Osteoblast (primary cell): Measurements from ENCODE around the gene MGAT5. TPM values are rescaled to one million over a fixed set of nuclear protein-coding genes. Genes with fewer than 3 reads are reported as not detected.
A peak's percentile ranks its signal among the peaks of the same experiment; 100 is the strongest.

Experiments
- DNase-seq: peaks from one replicate; pipeline ENCODE4 v3.0.0; 2011; ENCODE audit warnings: low spot score, mixed read lengths; ENCODE audit not compliant: insufficient read length; ENCODE audit errors: missing footprints
- H2AFZ ChIP-seq: 2 replicates; pipeline ENCODE4 v1.6.0; 2011; ENCODE audit warnings: mild to moderate bottlenecking, low read length
- H3K27ac ChIP-seq: 2 replicates; pipeline ENCODE4 v1.5.1; 2011; ENCODE audit warnings: mild to moderate bottlenecking, low read depth, low read length, moderate library complexity
- H3K27me3 ChIP-seq: 2 replicates; pipeline ENCODE4 v1.6.0; 2012; ENCODE audit warnings: mild to moderate bottlenecking, control low read depth, inconsistent platforms, low read length, moderate library complexity; ENCODE audit not compliant: insufficient read depth
- H3K36me3 ChIP-seq: 2 replicates; pipeline ENCODE4 v1.5.1; 2011; ENCODE audit warnings: mild to moderate bottlenecking, low read length, control low read depth, moderate library complexity; ENCODE audit not compliant: insufficient read depth
- H3K4me1 ChIP-seq: 2 replicates; pipeline ENCODE4 v1.5.1; 2011; ENCODE audit warnings: mild to moderate bottlenecking, low read length, control low read depth, moderate library complexity; ENCODE audit not compliant: insufficient read depth
- H3K4me2 ChIP-seq: 2 replicates; pipeline ENCODE4 v1.6.0; 2011; ENCODE audit warnings: mild to moderate bottlenecking, low read length; ENCODE audit not compliant: insufficient read depth
- H3K4me3 ChIP-seq: fragments of 200-600 bp; sonication (generic); 3 replicates; pipeline ENCODE4 v1.5.1; 2012; ENCODE audit warnings: mild to moderate bottlenecking, low read length, inconsistent platforms; ENCODE audit not compliant: insufficient read depth
- H3K79me2 ChIP-seq: 2 replicates; pipeline ENCODE4 v1.6.0; 2012; ENCODE audit warnings: mild to moderate bottlenecking, low read length, control low read depth, inconsistent platforms; ENCODE audit not compliant: insufficient read depth
- H3K9me3 ChIP-seq: 2 replicates; pipeline ENCODE4 v1.5.1; 2011; ENCODE audit warnings: low read depth, low read length, control low read depth
- H4K20me1 ChIP-seq: 2 replicates; pipeline ENCODE4 v1.6.0; 2012; ENCODE audit warnings: mild to moderate bottlenecking, low read length, control low read depth; ENCODE audit not compliant: insufficient read depth
- total RNA-seq: library from RNA; depleted of rRNA; stranded (reverse); fragments of >200 nt; gene quantifications from 2 replicates; pipeline ENCODE4 v1.2.3, GENCODE V29; 2012
- TF ChIP-seq, protein P1 (sequence below): IDR thresholded peaks from 2 replicates; pipeline ENCODE4 v1.5.1; 2011; ENCODE audit warnings: mild to moderate bottlenecking, low read depth, low read length, moderate library complexity; ENCODE audit errors: extremely low read depth

MGAT5 gene
- total RNA-seq, 1 donor, result 29.7 TPM

DNA sequence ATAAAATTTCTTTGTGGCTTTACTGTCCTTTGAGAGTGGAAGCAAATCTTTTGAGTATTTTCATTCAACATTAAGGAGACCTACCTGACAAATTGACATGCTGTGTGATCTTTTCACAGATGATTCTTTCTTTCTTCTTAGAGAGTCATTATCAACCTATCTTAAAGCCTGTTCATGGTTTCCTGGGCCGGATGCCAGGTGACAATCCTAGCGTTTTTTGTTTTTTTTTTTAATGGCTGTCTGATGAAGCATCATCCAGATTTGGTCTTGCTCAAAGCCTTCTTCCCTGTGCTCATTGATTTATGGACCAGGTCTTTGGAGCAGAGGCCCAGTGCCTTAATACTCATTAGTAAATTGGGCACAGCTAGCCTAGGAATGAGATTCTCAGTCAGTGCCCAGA lies 9.8 kb upstream of the MGAT5 start:
- no peak overlapping the region for H3K4me3 ChIP-seq
- H3K9me3 ChIP-seq, result no peaks in the 10 kb centered on the region
- no peaks in the 10 kb centered on the region for H3K27me3 ChIP-seq
- H2AFZ ChIP-seq, result no peak overlapping the region
- H3K36me3 ChIP-seq, result no peaks in the 10 kb centered on the region
- TF ChIP-seq, protein P1, sequence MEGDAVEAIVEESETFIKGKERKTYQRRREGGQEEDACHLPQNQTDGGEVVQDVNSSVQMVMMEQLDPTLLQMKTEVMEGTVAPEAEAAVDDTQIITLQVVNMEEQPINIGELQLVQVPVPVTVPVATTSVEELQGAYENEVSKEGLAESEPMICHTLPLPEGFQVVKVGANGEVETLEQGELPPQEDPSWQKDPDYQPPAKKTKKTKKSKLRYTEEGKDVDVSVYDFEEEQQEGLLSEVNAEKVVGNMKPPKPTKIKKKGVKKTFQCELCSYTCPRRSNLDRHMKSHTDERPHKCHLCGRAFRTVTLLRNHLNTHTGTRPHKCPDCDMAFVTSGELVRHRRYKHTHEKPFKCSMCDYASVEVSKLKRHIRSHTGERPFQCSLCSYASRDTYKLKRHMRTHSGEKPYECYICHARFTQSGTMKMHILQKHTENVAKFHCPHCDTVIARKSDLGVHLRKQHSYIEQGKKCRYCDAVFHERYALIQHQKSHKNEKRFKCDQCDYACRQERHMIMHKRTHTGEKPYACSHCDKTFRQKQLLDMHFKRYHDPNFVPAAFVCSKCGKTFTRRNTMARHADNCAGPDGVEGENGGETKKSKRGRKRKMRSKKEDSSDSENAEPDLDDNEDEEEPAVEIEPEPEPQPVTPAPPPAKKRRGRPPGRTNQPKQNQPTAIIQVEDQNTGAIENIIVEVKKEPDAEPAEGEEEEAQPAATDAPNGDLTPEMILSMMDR, result no peak
- peaks cover 26% of the 10 kb centered on the region for H3K79me2 ChIP-seq
- H3K4me1 ChIP-seq, result peaks cover 11% of the 10 kb centered on the region
- DNase-seq, result no peak
- no peak overlapping the region for H3K4me2 ChIP-seq
- peaks cover 2% of the 10 kb centered on the region for H4K20me1 ChIP-seq
- no peak overlapping the region for H3K27ac ChIP-seq

DNA sequence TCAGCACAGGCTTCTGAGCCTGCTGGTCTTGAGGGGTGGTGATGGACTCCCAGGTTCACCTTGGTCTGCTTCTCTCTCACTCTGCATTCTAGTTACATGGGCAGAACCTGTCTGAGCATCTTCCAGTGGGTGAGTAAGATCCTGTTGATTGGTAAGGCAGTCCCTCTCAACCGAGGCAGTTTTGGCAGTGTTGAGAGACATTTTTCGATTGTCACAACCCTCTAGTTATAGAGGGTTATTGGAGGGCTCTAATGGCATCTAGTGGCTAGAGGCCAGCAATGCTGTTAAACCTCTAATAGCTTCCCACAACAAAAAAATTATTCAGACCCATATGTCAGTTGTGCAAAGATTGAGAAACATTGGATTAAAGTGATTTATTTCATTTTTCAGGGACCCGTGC lies 9.3 kb upstream of the MGAT5 start:
- H2AFZ ChIP-seq, result no peak overlapping the region
- peaks cover 11% of the 10 kb centered on the region for H3K4me1 ChIP-seq
- H3K27me3 ChIP-seq, result no peaks in the 10 kb centered on the region
- TF ChIP-seq, protein P1, result no peak
- H4K20me1 ChIP-seq, result peaks cover 2% of the 10 kb centered on the region
- no peak overlapping the region for H3K27ac ChIP-seq
- H3K4me3 ChIP-seq, result no peak overlapping the region
- no peak overlapping the region for H3K4me2 ChIP-seq
- DNase-seq, result no peak
- H3K36me3 ChIP-seq, result no peaks in the 10 kb centered on the region
- peaks cover 23% of the 10 kb centered on the region for H3K79me2 ChIP-seq
- H3K9me3 ChIP-seq, result no peaks in the 10 kb centered on the region

DNA sequence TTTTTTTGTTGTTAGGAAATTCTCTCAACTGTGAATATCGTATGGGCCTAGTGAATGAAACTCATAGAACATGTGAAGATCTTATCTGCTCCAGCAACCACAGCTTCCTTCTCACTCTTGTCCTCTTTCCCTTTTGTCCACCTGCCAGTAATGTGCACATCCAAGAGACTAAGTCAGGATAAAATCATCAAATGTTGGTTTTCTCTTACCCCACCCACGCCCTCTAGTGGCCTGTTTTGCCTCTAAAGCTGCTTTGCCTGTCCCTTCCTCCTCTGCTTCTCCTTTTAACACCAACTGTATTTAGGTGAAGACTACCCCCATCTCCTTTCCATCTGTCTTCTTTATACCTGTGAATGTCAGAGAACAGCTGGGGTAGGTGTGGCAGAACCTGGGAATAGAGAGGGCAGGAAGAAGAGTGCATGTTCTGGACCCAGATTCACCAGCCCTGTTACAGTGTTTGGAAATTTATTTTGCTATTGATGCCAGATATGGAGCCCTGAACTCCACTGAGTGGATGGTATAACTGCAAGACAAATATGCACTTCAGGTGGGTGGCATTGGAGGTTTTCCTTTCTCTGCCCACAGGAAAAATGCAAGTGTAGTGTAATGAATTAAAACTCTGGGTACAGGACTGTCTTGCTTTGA lies 8.4 kb upstream of the MGAT5 start:
- Histone ChIP-seq H2AFZ (no peak overlapping the region), H3K4me3 (no peak overlapping the region), H3K9me3 (no peaks in the 10 kb centered on the region), H3K4me1 (peaks cover 11% of the 10 kb centered on the region), H3K36me3 (no peaks in the 10 kb centered on the region), H3K4me2 (no peak overlapping the region), H3K27me3 (no peaks in the 10 kb centered on the region), H4K20me1 (peaks cover 2% of the 10 kb centered on the region), H3K27ac (no peak overlapping the region), H3K79me2 (peaks cover 23% of the 10 kb centered on the region)
- TF ChIP-seq, protein P1, result peak; percentile 94
- DNase-seq, result peak; percentile 75

DNA sequence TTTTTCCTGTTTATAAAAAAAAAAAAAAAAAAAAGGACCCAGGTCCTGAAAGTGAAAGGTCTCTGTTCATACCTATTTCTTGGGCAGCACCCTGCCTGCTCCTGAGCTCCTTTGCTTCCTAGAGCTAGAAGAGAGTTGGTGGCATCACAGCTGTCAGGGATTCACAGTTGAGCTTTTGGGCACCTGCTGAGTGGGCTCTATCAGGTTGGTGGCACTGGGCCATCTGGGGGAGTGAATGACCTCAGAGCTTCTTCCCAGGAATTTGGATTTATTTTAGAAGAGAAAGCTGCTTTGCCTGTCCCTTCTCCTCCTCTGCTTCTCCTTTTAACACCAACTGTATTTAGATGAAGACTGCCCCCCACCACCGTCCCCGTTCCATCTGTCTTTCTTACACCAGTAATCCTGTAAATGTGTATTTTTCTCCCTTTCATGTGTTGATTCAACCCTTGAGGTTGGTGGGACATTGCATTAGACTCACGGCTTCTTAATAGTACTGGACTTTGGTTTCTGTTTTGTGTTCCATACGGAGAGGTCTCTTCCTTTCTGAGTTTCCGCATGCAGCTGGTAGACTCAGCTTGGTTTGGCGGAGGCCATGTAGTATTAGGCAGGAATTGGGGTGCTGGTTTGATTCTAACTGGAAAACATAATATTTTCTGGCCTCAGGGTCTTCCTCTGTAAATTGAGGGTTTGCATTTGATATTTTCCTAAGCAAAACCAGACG lies 7.6 kb upstream of the MGAT5 start:
- H4K20me1 ChIP-seq, result peaks cover 2% of the 10 kb centered on the region
- H3K9me3 ChIP-seq, result no peaks in the 10 kb centered on the region

More for the DNA sequence above, 7.6 kb upstream of the MGAT5 start:
- no peak overlapping the region for H3K4me3 ChIP-seq
- H3K27ac ChIP-seq, result no peak overlapping the region
- DNase-seq, result no peak
- H3K4me2 ChIP-seq, result peak overlapping the region; percentile 38
- peaks cover 22% of the 10 kb centered on the region for H3K79me2 ChIP-seq
- no peaks in the 10 kb centered on the region for H3K36me3 ChIP-seq
- H3K27me3 ChIP-seq, result no peaks in the 10 kb centered on the region
- peaks cover 11% of the 10 kb centered on the region for H3K4me1 ChIP-seq
- TF ChIP-seq, protein P1, result no peak
- H2AFZ ChIP-seq, result no peak overlapping the region
